ENCODE results near the gene ECHDC3. TPM values are rescaled to one million over a fixed set of nuclear protein-coding genes. Genes with fewer than 3 reads are reported as not detected.

The ECHDC3 gene
- total and polyA plus RNA-seq, 2 donors (not counting 3 experiments of a cell fraction or from before 2014, with no cell fraction given), result 6.0 to 7.3 TPM

GRCh38 chr10:11713963-11714362 lies 28.2 kb upstream of the ECHDC3 start:
- no peaks in the 10 kb centered on the region for H3K9me3 ChIP-seq (replicated peaks; ENCODE audit: control insufficient read depth, insufficient read depth, low read length)
- TF ChIP-seq POLR2A (IDR thresholded peaks at IDR 0.05; ENCODE audit: low read depth, low read length), result no peak
- TF ChIP-seq GATA2 (IDR thresholded peaks at IDR 0.05; ENCODE audit: insufficient read depth, insufficient read length, low read depth, low read length), result no peak
- no peak for TF ChIP-seq FOS (IDR thresholded peaks at IDR 0.05; ENCODE audit: borderline replicate concordance, insufficient read depth, low read length)
- no peak for TF ChIP-seq MYC (IDR thresholded peaks at IDR 0.05; ENCODE audit: low read depth, low read length)
- TF ChIP-seq MAX (IDR thresholded peaks at IDR 0.05; ENCODE audit: insufficient read depth, insufficient read length), result no peak
- no peak for TF ChIP-seq CTCF (IDR thresholded peaks at IDR 0.05; ENCODE audit: extremely low read depth in 1 of 2, insufficient read depth in 1 of 2, low read depth in 1 of 2, low read length in 2 of 2)
- TF ChIP-seq POLR2AphosphoS5 (IDR thresholded peaks at IDR 0.05; ENCODE audit: insufficient read depth, low read depth, low read length), result no peak
- TF ChIP-seq JUN (IDR thresholded peaks at IDR 0.05; ENCODE audit: borderline replicate concordance, insufficient read depth, insufficient read length, low read depth), result no peak
- no peak for TF ChIP-seq EZH2 (IDR thresholded peaks at IDR 0.05; ENCODE audit: borderline replicate concordance, low read depth, low read length, severe bottlenecking)
- H3K27me3 ChIP-seq (ENCODE audit: control insufficient read depth in 2 of 2, insufficient read depth in 2 of 2, low read length in 2 of 2), result peaks cover 3 to 4% of the 10 kb centered on the region in 2 experiments
- no peaks in the 10 kb centered on the region for H3K4me1 ChIP-seq (ENCODE audit: control insufficient read depth, extremely low read depth, insufficient read depth, low read length)
- no peaks in the 10 kb centered on the region for H3K36me3 ChIP-seq (ENCODE audit: control insufficient read depth in 2 of 2, extremely low read depth in 1 of 2, insufficient read depth in 2 of 2, low read length in 2 of 2)
- H3K27ac ChIP-seq (ENCODE audit: insufficient read depth, low read depth, low read length), result no peak overlapping the region
- no peak overlapping the region for H2AFZ ChIP-seq (ENCODE audit: low read depth, low read length)
- H3K9me1 ChIP-seq (replicated peaks; ENCODE audit: control insufficient read depth, extremely low read depth, insufficient read depth, low read length), result no peaks in the 10 kb centered on the region
- no peak overlapping the region for H3K4me3 ChIP-seq (replicated peaks in 1 of 3; ENCODE audit: insufficient read depth in 1 of 3, low read depth in 1 of 3, low read length in 3 of 3)
- no peak overlapping the region for H3K4me2 ChIP-seq (ENCODE audit: insufficient read depth, low read length)
- CTCF ChIA-PET, result interaction anchor here (2.4 kb wide), 1 partner anchor 11 kb away, joined by 14 read pairs; no protein-coding TSS in a partner anchor
- no peak overlapping the region for H3K9ac ChIP-seq (replicated peaks; ENCODE audit: extremely low read depth, insufficient read depth, low read length)
- BruUV-seq (replicated peaks), result no TSS peak
- FAIRE-seq, result no peak
- intact Hi-C loops (cut with micrococcal nuclease) (no loop called here), dilution Hi-C loops (cut with MboI; ENCODE audit: extremely low pct_ligation_motif_present, low sequenced_read_pairs) (no loop called here)
- H4K20me1 ChIP-seq (replicated peaks; ENCODE audit: control insufficient read depth, extremely low read depth, insufficient read depth, low read length), result no peaks in the 10 kb centered on the region
- POLR2A ChIA-PET, result no interaction called here
- no peaks in the 10 kb centered on the region for H3K79me2 ChIP-seq (ENCODE audit: control insufficient read depth, insufficient read depth, low read length)
- DNase-seq (ENCODE audit: low read depth, low spot score), result no peak
